GM12878 (cell line): ENCODE results near the gene KIRREL2. TPM values are rescaled to one million over a fixed set of nuclear protein-coding genes. Genes with fewer than 3 reads are reported as not detected.

ENCODE experiments used
- ATAC-seq: fragments of 200-7000 bp; cut with Tn5 transposase; 3 replicates; pipeline ENCODE4 v1.9.1; 2020; ENCODE audit warnings: mild to moderate bottlenecking, moderate library complexity
- BruUV-seq: library from RNA; stranded (reverse); fragments of 400-500 nt; replicated peaks from 2 replicates; lab custom pipeline; 2021; lab: Mats Ljungman, UMichigan
- CTCF ChIA-PET: fragments of 300-600 bp; sonication (Branson Sonifier 250); formaldehyde crosslinking; extraction: SDS; loops from one replicate; lab custom pipeline; 2021; ENCODE audit warnings: inconsistent platforms; lab: Yijun Ruan, JAX
- POLR2A ChIA-PET: fragments of 350-600 bp; formaldehyde crosslinking; extraction: SDS; loops from one replicate; lab custom pipeline; 2021; ENCODE audit warnings: inconsistent platforms; lab: Charles Lee
- RAD21 ChIA-PET: fragments of 300-600 bp; sonication (Branson Sonifier 250); formaldehyde crosslinking; loops from one replicate; lab custom pipeline; 2023; ENCODE audit warnings: antibody characterized with exemption; ENCODE audit not compliant: unreplicated experiment; lab: Charles Lee
- SMC1A ChIA-PET: fragments of 300-600 bp; sonication (Branson Sonifier 250); formaldehyde crosslinking; loops from one replicate; lab custom pipeline; 2023; ENCODE audit not compliant: unreplicated experiment, uncharacterized antibody; lab: Charles Lee
- DNase-seq: peaks from one replicate; pipeline ENCODE4 v3.0.0-alpha.2; 2011; ENCODE audit warnings: low read depth, low spot score
- FAIRE-seq: peaks from 3 replicates; lab custom pipeline; 2011; peaks lifted over from hg19 to GRCh38; lab: Jason Lieb, UNC
- H2AFZ ChIP-seq: 2 replicates; pipeline ENCODE4 v1.6.0; 2011; ENCODE audit warnings: low read depth, low read length, control low read depth; ENCODE audit not compliant: control insufficient read depth
- H3K27ac ChIP-seq: 2 replicates; pipeline ENCODE4 v1.5.1; 2011; ENCODE audit warnings: control low read depth; ENCODE audit not compliant: control insufficient read depth, insufficient read depth
- H3K27me3 ChIP-seq, 2 experiments: replicated peaks in 1 of 2; 2 replicates each; pipeline versions ENCODE4 v1.6.0 to v1.6.1; 2011; ENCODE audit warnings: low read length in 1 of 2; ENCODE audit not compliant: control insufficient read depth in 2 of 2, insufficient read depth in 2 of 2
- H3K36me3 ChIP-seq, 2 experiments: 2 replicates each; pipeline ENCODE4 v1.5.1; 2011; ENCODE audit warnings: low read length in 1 of 2; ENCODE audit not compliant: control insufficient read depth in 2 of 2, insufficient read depth in 2 of 2
- H3K4me1 ChIP-seq: 2 replicates; pipeline ENCODE4 v1.6.1; 2011; ENCODE audit warnings: mild to moderate bottlenecking, low read length, moderate library complexity, mixed read lengths; ENCODE audit not compliant: control insufficient read depth, insufficient read depth
- H3K4me2 ChIP-seq: 2 replicates; pipeline ENCODE4 v1.6.0; 2011; ENCODE audit warnings: control low read depth; ENCODE audit not compliant: control insufficient read depth, insufficient read depth
- H3K4me3 ChIP-seq: fragments of 200-600 bp; sonication (generic); 2 replicates; pipeline ENCODE4 v1.5.1; 2016
- H3K79me2 ChIP-seq: 2 replicates; pipeline ENCODE4 v1.6.0; 2011; ENCODE audit warnings: low read length; ENCODE audit not compliant: control insufficient read depth, insufficient read depth
- H3K9ac ChIP-seq: 2 replicates; pipeline ENCODE4 v1.8.0; 2011; ENCODE audit warnings: low read length, control low read depth, mixed read lengths; ENCODE audit not compliant: control insufficient read depth, insufficient read depth
- H3K9me3 ChIP-seq: replicated peaks from 3 replicates; pipeline ENCODE4 v1.5.1; 2011; ENCODE audit warnings: mild to moderate bottlenecking, low read length; ENCODE audit not compliant: control insufficient read depth, insufficient read depth
- H4K20me1 ChIP-seq: 2 replicates; pipeline ENCODE4 v1.6.0; 2011; ENCODE audit not compliant: control insufficient read depth, insufficient read depth
- ETV6 ChIP-seq, 2 experiments: fragments of 450-650 bp in 1 of 2; IDR thresholded peaks in 1 of 2; conservative IDR thresholded peaks in 1 of 2; 2 replicates each; pipeline ENCODE4 v1.6.1; 2014; ENCODE audit warnings: antibody characterized with exemption in 1 of 2, borderline replicate concordance in 1 of 2, low read depth in 1 of 2, mild to moderate bottlenecking in 1 of 2, moderate library complexity in 1 of 2
- IKZF2 ChIP-seq, 2 experiments: fragments of 450-650 bp; IDR thresholded peaks; 2 replicates each; pipeline ENCODE4 v1.6.1; 2017; ENCODE audit warnings: mild to moderate bottlenecking in 2 of 2, moderate library complexity in 2 of 2
- JUNB ChIP-seq: IDR thresholded peaks from 2 replicates; pipeline ENCODE4 v1.6.1; 2016; ENCODE audit warnings: antibody characterized with exemption, mild to moderate bottlenecking
- JUND ChIP-seq: IDR thresholded peaks from 2 replicates; pipeline ENCODE4 v1.6.1; 2012; ENCODE audit warnings: low read depth, mild to moderate bottlenecking, low read length, improper control_type of control experiment, moderate library complexity
- NR2C1 ChIP-seq: fragments of 450-650 bp; IDR thresholded peaks from 2 replicates; pipeline ENCODE4 v1.6.1; 2017; ENCODE audit warnings: antibody characterized with exemption, mild to moderate bottlenecking, moderate library complexity
- YY1 ChIP-seq: IDR thresholded peaks from 2 replicates; pipeline ENCODE4 v1.6.1; 2011; ENCODE audit warnings: low read depth, mild to moderate bottlenecking, low read length
- WGBS: methylation state at CpG from one replicate; pipeline ENCODE4 v1.1.6; 2016; ENCODE audit warnings: low lambda C conversion rate; ENCODE audit not compliant: insufficient replicate concordance, insufficient coverage; ENCODE audit errors: missing lambda C conversion rate; 5-methylcytosine and 5-hydroxymethylcytosine counted together
- in situ Hi-C: fragments of 300-500 bp; cut with MboI; formaldehyde crosslinking; loops from 9 replicates; pipeline ENCODE4 v1.14.3; 2018; ENCODE audit warnings: mixed read lengths
- intact Hi-C: fragments of 100-400 bp; cut with micrococcal nuclease; formaldehyde crosslinking; loops from one replicate; pipeline ENCODE4 v1.14.2; 2022; ENCODE audit not compliant: unreplicated experiment
- polyA plus RNA-seq, 11 experiments: library from polyadenylated mRNA; depleted of rRNA in 4 of 11; unstranded in 6 of 11; stranded (reverse) in 5 of 11; fragments of >200 nt; fragmentation: Nextera tagmentation in 4 of 11; fragmentation: Illumina TruSeq in 1 of 11; extraction: Ambion mirVana in 4 of 11; extraction: Trizol in 1 of 11; gene quantifications; 1 replicate in 1 of 11; 2 replicates in 10 of 11; pipeline versions ENCODE4 v1.2.1 to v1.2.3, GENCODE V29; 2011 to 2016; ENCODE audit warnings: inconsistent platforms in 2 of 11, missing spikeins in 2 of 11, low read depth in 1 of 11
- total RNA-seq, 4 experiments: library from RNA; depleted of rRNA in 3 of 4; stranded (reverse); fragments of >200 nt in 3 of 4; fragmentation: Illumina TruSeq in 1 of 4; extraction: Trizol in 1 of 4; gene quantifications; 2 replicates each; pipeline versions ENCODE4 v1.2.1 to v1.2.3, GENCODE V29; 2013 to 2021
- TF ChIP-seq, protein P1 (sequence below): IDR thresholded peaks from 2 replicates; pipeline ENCODE4 v1.6.1; 2012; ENCODE audit warnings: low read depth, low read length, improper control_type of control experiment
- TF ChIP-seq, protein P2 (sequence below): fragments of 450-650 bp; IDR thresholded peaks from 2 replicates; pipeline ENCODE4 v1.6.1; 2018; ENCODE audit warnings: mild to moderate bottlenecking, low read depth, moderate library complexity; ENCODE audit not compliant: partially characterized antibody
- TF ChIP-seq, protein P3 (sequence below): fragments of 450-650 bp; formaldehyde crosslinking; IDR thresholded peaks from 2 replicates; pipeline ENCODE4 v1.4.0; 2022; ENCODE audit warnings: mild to moderate bottlenecking, moderate library complexity
- TF ChIP-seq, protein P4 (sequence below): fragments of 450-650 bp; IDR thresholded peaks from 2 replicates; pipeline ENCODE4 v1.6.1; 2014; ENCODE audit warnings: mild to moderate bottlenecking
- TF ChIP-seq, protein P5 (sequence below): fragments of 450-650 bp; IDR thresholded peaks from 2 replicates; pipeline ENCODE4 v1.6.1; 2016; ENCODE audit warnings: mild to moderate bottlenecking
- TF ChIP-seq, protein P6 (sequence below): fragments of 450-650 bp; IDR thresholded peaks from 2 replicates; pipeline ENCODE4 v1.6.1; 2017; ENCODE audit warnings: borderline replicate concordance

The KIRREL2 gene
- total and polyA plus RNA-seq, 10 of the 15 experiments (the other 5 are each of a cell fraction or from before 2014, with no cell fraction given): 0.03 to 0.06 TPM; not detected in 8

DNA sequence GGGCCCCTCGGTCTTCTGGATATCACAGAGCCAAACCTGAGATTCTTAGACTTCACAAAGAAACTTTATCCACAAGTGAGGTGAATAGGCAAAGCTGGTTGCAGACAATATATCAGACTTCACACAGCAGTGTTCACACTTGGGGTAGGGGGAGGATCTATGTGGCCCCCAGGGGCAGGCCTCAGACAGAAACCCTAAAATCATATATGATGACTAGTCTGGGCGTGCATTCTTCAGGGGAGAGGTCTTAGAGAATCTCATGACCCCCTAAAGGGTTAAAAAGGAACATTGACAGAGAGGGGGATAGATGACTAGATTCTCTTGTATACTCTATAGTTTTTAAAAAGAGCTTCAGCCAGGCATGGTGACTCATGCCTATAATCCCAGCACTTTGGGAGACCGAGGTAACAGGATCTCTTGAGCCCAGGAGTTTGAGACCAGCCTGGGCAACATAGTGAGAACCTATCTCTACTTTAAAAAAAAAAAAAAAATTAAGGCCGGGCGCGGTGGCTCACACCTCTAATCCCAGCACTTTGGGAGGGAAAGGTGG lies 48.5 kb downstream of the KIRREL2 start:
- no peak for DNase-seq
- H4K20me1 ChIP-seq: no peaks in the 10 kb centered on the region
- H2AFZ ChIP-seq: no peak overlapping the region
- SMC1A ChIA-PET: interaction anchor here (1.0 to 1.5 kb wide), 2 partner anchors 24 to 26 kb away, joined by 4 to 6 read pairs; no protein-coding TSS in a partner anchor
- no peak for FAIRE-seq
- no TSS peak for BruUV-seq
- no peak overlapping the region for H3K4me2 ChIP-seq
- no peaks in the 10 kb centered on the region for H3K36me3 ChIP-seq
- no peaks in the 10 kb centered on the region for H3K9me3 ChIP-seq
- no peak overlapping the region for H3K9ac ChIP-seq
- H3K27ac ChIP-seq: peak overlapping the region; percentile 96
- WGBS: 76% methylated on average over 6 of the region's 6 CpGs
- intact Hi-C loops: no loop called here
- H3K4me3 ChIP-seq: no peak overlapping the region
- H3K79me2 ChIP-seq: peaks cover 9% of the 10 kb centered on the region
- ATAC-seq: no peak
- H3K27me3 ChIP-seq: no peaks in the 10 kb centered on the region
- POLR2A ChIA-PET: interaction anchor here (0.6 to 1.3 kb wide), 5 partner anchors 8 to 211 kb away, joined by 3 to 6 read pairs (median 4); no protein-coding TSS in a partner anchor
- peaks cover 55% of the 10 kb centered on the region for H3K4me1 ChIP-seq
- RAD21 ChIA-PET: interaction anchor here (0.6 to 4.9 kb wide), 2 partner anchors 22 to 25 kb away, joined by 3 to 37 read pairs; no protein-coding TSS in a partner anchor
- CTCF ChIA-PET: interaction anchor here (0.5 to 3.1 kb wide), 3 partner anchors 8 to 25 kb away, joined by 3 to 13 read pairs (median 6); no protein-coding TSS in a partner anchor
- in situ Hi-C loops: loop anchor here (10.0 kb wide), 1 partner anchor 570 kb away; no protein-coding TSS in a partner anchor
- TF ChIP-seq NR2C1: no peak
- no peak for TF ChIP-seq YY1
- no peak for TF ChIP-seq IKZF2 (IDR thresholded peaks at IDR 0.05)
- TF ChIP-seq JUND: no peak
- TF ChIP-seq, protein P1, sequence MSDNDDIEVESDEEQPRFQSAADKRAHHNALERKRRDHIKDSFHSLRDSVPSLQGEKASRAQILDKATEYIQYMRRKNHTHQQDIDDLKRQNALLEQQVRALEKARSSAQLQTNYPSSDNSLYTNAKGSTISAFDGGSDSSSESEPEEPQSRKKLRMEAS: no peak
- TF ChIP-seq, protein P2, sequence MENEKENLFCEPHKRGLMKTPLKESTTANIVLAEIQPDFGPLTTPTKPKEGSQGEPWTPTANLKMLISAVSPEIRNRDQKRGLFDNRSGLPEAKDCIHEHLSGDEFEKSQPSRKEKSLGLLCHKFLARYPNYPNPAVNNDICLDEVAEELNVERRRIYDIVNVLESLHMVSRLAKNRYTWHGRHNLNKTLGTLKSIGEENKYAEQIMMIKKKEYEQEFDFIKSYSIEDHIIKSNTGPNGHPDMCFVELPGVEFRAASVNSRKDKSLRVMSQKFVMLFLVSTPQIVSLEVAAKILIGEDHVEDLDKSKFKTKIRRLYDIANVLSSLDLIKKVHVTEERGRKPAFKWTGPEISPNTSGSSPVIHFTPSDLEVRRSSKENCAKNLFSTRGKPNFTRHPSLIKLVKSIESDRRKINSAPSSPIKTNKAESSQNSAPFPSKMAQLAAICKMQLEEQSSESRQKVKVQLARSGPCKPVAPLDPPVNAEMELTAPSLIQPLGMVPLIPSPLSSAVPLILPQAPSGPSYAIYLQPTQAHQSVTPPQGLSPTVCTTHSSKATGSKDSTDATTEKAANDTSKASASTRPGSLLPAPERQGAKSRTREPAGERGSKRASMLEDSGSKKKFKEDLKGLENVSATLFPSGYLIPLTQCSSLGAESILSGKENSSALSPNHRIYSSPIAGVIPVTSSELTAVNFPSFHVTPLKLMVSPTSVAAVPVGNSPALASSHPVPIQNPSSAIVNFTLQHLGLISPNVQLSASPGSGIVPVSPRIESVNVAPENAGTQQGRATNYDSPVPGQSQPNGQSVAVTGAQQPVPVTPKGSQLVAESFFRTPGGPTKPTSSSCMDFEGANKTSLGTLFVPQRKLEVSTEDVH: no peak
- TF ChIP-seq, protein P3, sequence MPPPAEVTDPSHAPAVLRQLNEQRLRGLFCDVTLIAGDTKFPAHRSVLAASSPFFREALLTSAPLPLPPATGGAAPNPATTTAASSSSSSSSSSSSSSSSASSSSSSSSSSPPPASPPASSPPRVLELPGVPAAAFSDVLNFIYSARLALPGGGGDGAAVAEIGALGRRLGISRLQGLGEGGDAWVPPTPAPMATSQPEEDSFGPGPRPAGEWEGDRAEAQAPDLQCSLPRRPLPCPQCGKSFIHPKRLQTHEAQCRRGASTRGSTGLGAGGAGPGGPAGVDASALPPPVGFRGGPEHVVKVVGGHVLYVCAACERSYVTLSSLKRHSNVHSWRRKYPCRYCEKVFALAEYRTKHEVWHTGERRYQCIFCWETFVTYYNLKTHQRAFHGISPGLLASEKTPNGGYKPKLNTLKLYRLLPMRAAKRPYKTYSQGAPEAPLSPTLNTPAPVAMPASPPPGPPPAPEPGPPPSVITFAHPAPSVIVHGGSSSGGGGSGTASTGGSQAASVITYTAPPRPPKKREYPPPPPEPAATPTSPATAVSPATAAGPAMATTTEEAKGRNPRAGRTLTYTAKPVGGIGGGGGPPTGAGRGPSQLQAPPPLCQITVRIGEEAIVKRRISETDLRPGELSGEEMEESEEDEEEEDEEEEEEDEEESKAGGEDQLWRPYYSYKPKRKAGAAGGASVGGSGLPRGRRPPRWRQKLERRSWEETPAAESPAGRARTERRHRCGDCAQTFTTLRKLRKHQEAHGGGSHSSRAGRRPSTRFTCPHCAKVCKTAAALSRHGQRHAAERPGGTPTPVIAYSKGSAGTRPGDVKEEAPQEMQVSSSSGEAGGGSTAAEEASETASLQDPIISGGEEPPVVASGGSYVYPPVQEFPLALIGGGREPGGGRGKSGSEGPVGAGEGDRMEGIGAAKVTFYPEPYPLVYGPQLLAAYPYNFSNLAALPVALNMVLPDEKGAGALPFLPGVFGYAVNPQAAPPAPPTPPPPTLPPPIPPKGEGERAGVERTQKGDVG: no peak
- no peak for TF ChIP-seq ETV6 (conservative IDR thresholded peaks at IDR 0.05 in 1 of 2, IDR thresholded peaks at IDR 0.05 in 1 of 2; ENCODE audit: borderline replicate concordance in 1 of 2, low read depth in 1 of 2)
- TF ChIP-seq, protein P4, sequence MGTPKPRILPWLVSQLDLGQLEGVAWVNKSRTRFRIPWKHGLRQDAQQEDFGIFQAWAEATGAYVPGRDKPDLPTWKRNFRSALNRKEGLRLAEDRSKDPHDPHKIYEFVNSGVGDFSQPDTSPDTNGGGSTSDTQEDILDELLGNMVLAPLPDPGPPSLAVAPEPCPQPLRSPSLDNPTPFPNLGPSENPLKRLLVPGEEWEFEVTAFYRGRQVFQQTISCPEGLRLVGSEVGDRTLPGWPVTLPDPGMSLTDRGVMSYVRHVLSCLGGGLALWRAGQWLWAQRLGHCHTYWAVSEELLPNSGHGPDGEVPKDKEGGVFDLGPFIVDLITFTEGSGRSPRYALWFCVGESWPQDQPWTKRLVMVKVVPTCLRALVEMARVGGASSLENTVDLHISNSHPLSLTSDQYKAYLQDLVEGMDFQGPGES: no peak
- TF ChIP-seq, protein P5, sequence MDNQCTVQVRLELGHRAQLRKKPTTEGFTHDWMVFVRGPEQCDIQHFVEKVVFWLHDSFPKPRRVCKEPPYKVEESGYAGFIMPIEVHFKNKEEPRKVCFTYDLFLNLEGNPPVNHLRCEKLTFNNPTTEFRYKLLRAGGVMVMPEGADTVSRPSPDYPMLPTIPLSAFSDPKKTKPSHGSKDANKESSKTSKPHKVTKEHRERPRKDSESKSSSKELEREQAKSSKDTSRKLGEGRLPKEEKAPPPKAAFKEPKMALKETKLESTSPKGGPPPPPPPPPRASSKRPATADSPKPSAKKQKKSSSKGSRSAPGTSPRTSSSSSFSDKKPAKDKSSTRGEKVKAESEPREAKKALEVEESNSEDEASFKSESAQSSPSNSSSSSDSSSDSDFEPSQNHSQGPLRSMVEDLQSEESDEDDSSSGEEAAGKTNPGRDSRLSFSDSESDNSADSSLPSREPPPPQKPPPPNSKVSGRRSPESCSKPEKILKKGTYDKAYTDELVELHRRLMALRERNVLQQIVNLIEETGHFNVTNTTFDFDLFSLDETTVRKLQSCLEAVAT: no peak
- no peak for TF ChIP-seq JUNB
- TF ChIP-seq, protein P6, sequence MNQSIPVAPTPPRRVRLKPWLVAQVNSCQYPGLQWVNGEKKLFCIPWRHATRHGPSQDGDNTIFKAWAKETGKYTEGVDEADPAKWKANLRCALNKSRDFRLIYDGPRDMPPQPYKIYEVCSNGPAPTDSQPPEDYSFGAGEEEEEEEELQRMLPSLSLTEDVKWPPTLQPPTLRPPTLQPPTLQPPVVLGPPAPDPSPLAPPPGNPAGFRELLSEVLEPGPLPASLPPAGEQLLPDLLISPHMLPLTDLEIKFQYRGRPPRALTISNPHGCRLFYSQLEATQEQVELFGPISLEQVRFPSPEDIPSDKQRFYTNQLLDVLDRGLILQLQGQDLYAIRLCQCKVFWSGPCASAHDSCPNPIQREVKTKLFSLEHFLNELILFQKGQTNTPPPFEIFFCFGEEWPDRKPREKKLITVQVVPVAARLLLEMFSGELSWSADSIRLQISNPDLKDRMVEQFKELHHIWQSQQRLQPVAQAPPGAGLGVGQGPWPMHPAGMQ: no peak
